Neural progenitor cell (in vitro differentiated cells): ENCODE data around the gene PCSK5. TPM values are rescaled to one million over a fixed set of nuclear protein-coding genes. Genes with fewer than 3 reads are reported as not detected.

Source experiments
- DNase-seq: peaks from one replicate; pipeline ENCODE4 v3.0.0-alpha.2; 2016; ENCODE audit warnings: low spot score
- H2AFZ ChIP-seq: fragments of 200-600 bp; sonication (generic); replicated peaks from 2 replicates; pipeline ENCODE4 v1.6.1; 2016; ENCODE audit warnings: antibody characterized with exemption
- H3F3A ChIP-seq: fragments of 200-600 bp; sonication (generic); 2 replicates; pipeline ENCODE4 v1.6.1; 2016; ENCODE audit warnings: antibody characterized with exemption, low read depth
- H3K27ac ChIP-seq: fragments of 200-600 bp; sonication (generic); 2 replicates; pipeline ENCODE4 v1.5.1; 2016; ENCODE audit warnings: mild to moderate bottlenecking
- H3K27me3 ChIP-seq: fragments of 200-600 bp; sonication (generic); 2 replicates; pipeline ENCODE4 v1.6.1; 2016; ENCODE audit warnings: mild to moderate bottlenecking, moderate library complexity
- H3K36me3 ChIP-seq: fragments of 200-600 bp; sonication (generic); 2 replicates; pipeline ENCODE4 v1.5.1; 2016
- H3K4me1 ChIP-seq: fragments of 200-600 bp; sonication (generic); 2 replicates; pipeline ENCODE4 v1.6.1; 2016; ENCODE audit warnings: mixed run types
- H3K4me2 ChIP-seq: fragments of 200-600 bp; sonication (generic); 2 replicates; pipeline ENCODE4 v1.6.1; 2016
- H3K4me3 ChIP-seq: fragments of 200-600 bp; sonication (generic); 2 replicates; pipeline ENCODE4 v1.5.1; 2016
- H3K79me2 ChIP-seq: fragments of 200-600 bp; sonication (generic); 2 replicates; pipeline ENCODE4 v1.6.1; 2016; ENCODE audit warnings: low read depth
- H3K9ac ChIP-seq: fragments of 200-600 bp; sonication (generic); 2 replicates; pipeline ENCODE4 v1.6.1; 2016
- H3K9me3 ChIP-seq: fragments of 200-600 bp; sonication (generic); 2 replicates; pipeline ENCODE4 v1.5.1; 2016; ENCODE audit warnings: low read depth
- H4K20me1 ChIP-seq: fragments of 200-600 bp; sonication (generic); 2 replicates; pipeline ENCODE4 v1.6.1; 2016; ENCODE audit warnings: low read depth
- H3K27ac Mint-ChIP-seq: 3 replicates; pipeline ENCODE4 v1.8.0; 2021; ENCODE audit warnings: mixed read lengths
- H3K27me3 Mint-ChIP-seq: 2 replicates; pipeline ENCODE4 v1.8.0; 2022; ENCODE audit warnings: low read depth, mild to moderate bottlenecking, inconsistent platforms, moderate library complexity, mixed read lengths; ENCODE audit not compliant: insufficient read depth
- H3K36me3 Mint-ChIP-seq: 3 replicates; pipeline ENCODE4 v1.8.0; 2021; ENCODE audit warnings: mixed read lengths
- H3K4me1 Mint-ChIP-seq: 3 replicates; pipeline ENCODE4 v1.8.0; 2021; ENCODE audit warnings: mixed read lengths
- H3K4me3 Mint-ChIP-seq: 3 replicates; pipeline ENCODE4 v1.8.0; 2021; ENCODE audit warnings: mild to moderate bottlenecking, moderate library complexity, mixed read lengths
- H3K9me3 Mint-ChIP-seq: 3 replicates; pipeline ENCODE4 v1.8.0; 2020; ENCODE audit warnings: mixed read lengths
- CTCF ChIP-seq: fragments of 200-600 bp; sonication (generic); IDR thresholded peaks from 2 replicates; pipeline ENCODE4 v1.5.1; 2017; ENCODE audit warnings: antibody characterized with exemption, mild to moderate bottlenecking
- EZH2 ChIP-seq: fragments of 200-600 bp; sonication (generic); IDR thresholded peaks from 2 replicates; pipeline ENCODE4 v1.6.1; 2017; ENCODE audit warnings: antibody characterized with exemption, mild to moderate bottlenecking, moderate library complexity
- EZH2phosphoT487 ChIP-seq: fragments of 200-600 bp; sonication (generic); IDR thresholded peaks from 2 replicates; pipeline ENCODE4 v1.6.1; 2017; ENCODE audit warnings: antibody characterized with exemption
- total RNA-seq: library from RNA; depleted of rRNA; stranded (reverse); fragments of >200 nt; gene quantifications from 2 replicates; pipeline ENCODE4 v1.2.3, GENCODE V29; 2015; ENCODE audit warnings: low replicate concordance

The PCSK5 gene
- total RNA-seq, 1 donor from 2014 or later, result 23.4 TPM

DNA sequence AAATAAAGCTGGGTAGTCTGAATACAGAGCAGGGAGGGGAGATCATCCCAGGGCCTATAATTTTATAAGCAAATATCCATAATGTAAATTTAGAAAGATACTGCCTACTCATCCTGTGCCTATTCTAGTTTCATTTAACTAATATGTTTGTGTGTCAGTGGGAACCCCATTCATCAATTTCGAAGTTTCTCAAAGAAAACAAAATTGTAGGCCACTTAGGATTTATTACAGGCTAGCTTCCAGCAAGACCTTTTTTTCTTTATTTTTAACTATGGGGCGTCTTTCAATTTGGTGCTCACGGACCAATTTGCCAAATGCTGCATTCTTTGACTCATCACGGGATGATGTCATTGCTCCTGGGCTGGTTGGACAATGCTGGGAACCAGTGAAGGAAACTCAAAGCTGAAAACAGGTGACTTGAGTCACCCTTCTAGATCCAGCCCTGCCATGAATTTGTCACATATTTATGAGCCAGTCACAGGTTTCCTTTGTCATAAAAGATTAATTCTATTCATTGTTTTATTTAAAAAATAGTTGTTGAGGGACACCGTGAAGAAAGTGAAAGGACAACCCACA is 13.4 kb downstream of the PCSK5 start:
- Histone ChIP-seq H3K27me3 (no peaks in the 10 kb centered on the region), H3F3A (no peaks in the 10 kb centered on the region), H4K20me1 (no peaks in the 10 kb centered on the region), H3K27ac (no peak overlapping the region), H3K36me3 (no peaks in the 10 kb centered on the region), H3K9ac (no peak overlapping the region), H3K4me2 (no peak overlapping the region), H3K79me2 (peaks cover 85% of the 10 kb centered on the region), H2AFZ (no peak overlapping the region), H3K9me3 (no peaks in the 10 kb centered on the region), H3K4me1 (peaks cover 6% of the 10 kb centered on the region), H3K4me3 (no peak overlapping the region)
- peaks cover 16% of the 10 kb centered on the region for H3K9me3 Mint-ChIP-seq
- H3K4me1 Mint-ChIP-seq, result peaks cover under 1% of the 10 kb centered on the region
- H3K27me3 Mint-ChIP-seq, result no peaks in the 10 kb centered on the region
- peaks cover 23% of the 10 kb centered on the region for H3K36me3 Mint-ChIP-seq
- no peak for DNase-seq
- H3K27ac Mint-ChIP-seq, result no peak overlapping the region
- no peak overlapping the region for H3K4me3 Mint-ChIP-seq
- TF ChIP-seq CTCF, result no peak
- no peak for TF ChIP-seq EZH2phosphoT487
- TF ChIP-seq EZH2, result no peak

DNA sequence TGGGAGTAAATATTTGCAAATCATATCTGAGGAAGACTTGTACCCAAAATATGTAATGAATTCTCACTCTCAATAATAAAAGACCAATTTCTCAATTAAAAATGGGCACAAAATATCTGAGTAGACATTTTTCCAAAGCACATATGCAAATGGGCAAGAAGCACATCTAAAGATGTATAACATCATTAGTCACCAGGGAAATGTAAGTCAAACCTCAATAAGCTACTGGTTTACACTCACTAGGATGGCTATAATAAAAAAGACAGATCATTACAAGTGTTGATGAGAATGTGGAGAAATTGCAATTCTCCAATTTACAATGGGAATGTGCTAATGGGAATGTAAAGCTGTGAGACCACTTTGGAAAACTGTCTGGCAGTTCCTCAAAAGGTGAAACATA is 13.9 kb downstream of the PCSK5 start:
- Histone ChIP-seq H3K4me1 (peaks cover 2% of the 10 kb centered on the region), H2AFZ (no peak overlapping the region), H3K36me3 (no peaks in the 10 kb centered on the region), H3K4me2 (no peak overlapping the region), H3K4me3 (no peak overlapping the region), H4K20me1 (no peaks in the 10 kb centered on the region), H3K27me3 (no peaks in the 10 kb centered on the region), H3K9me3 (no peaks in the 10 kb centered on the region), H3F3A (no peaks in the 10 kb centered on the region), H3K79me2 (peaks cover 80% of the 10 kb centered on the region), H3K27ac (no peak overlapping the region), H3K9ac (no peak overlapping the region)
- Mint-ChIP-seq H3K9me3 (peaks cover 16% of the 10 kb centered on the region), H3K27me3 (no peaks in the 10 kb centered on the region), H3K4me1 (no peaks in the 10 kb centered on the region), H3K27ac (no peak overlapping the region), H3K36me3 (peaks cover 23% of the 10 kb centered on the region), H3K4me3 (no peak overlapping the region)
- TF ChIP-seq CTCF (no peak), EZH2 (no peak), EZH2phosphoT487 (no peak)
- no peak for DNase-seq

GRCh38 chr9:75906531-75906930 is 16.1 kb downstream of the PCSK5 start:
- TF ChIP-seq EZH2phosphoT487, result no peak
- no peak for TF ChIP-seq CTCF
- TF ChIP-seq EZH2, result no peak
- H3K4me3 ChIP-seq, result no peak overlapping the region
- Mint-ChIP-seq H3K9me3 (peaks cover 17% of the 10 kb centered on the region), H3K27ac (no peak overlapping the region), H3K4me3 (no peak overlapping the region), H3K36me3 (peaks cover 20% of the 10 kb centered on the region), H3K4me1 (no peaks in the 10 kb centered on the region), H3K27me3 (no peaks in the 10 kb centered on the region)
- H3F3A ChIP-seq, result no peaks in the 10 kb centered on the region
- H4K20me1 ChIP-seq, result no peaks in the 10 kb centered on the region
- H3K36me3 ChIP-seq, result no peaks in the 10 kb centered on the region
- H3K79me2 ChIP-seq, result peaks cover 79% of the 10 kb centered on the region
- H3K27me3 ChIP-seq, result no peaks in the 10 kb centered on the region
- H3K4me2 ChIP-seq, result no peak overlapping the region
- no peak overlapping the region for H2AFZ ChIP-seq
- no peak for DNase-seq
- no peaks in the 10 kb centered on the region for H3K4me1 ChIP-seq
- H3K9ac ChIP-seq, result no peak overlapping the region
- no peak overlapping the region for H3K27ac ChIP-seq
- H3K9me3 ChIP-seq, result no peaks in the 10 kb centered on the region
